ENCODE measurements around the gene PINK1.

- TF ChIP-seq POLR2AphosphoS5 (IDR thresholded peaks at IDR 0.05; ENCODE audit: low read depth, low read length) = no peak
- TF ChIP-seq POLR2A (IDR thresholded peaks at IDR 0.05; ENCODE audit: low read depth, low read length) = no peak
- no peak for TF ChIP-seq TAF1 (IDR thresholded peaks at IDR 0.05; ENCODE audit: borderline replicate concordance, low read depth, low read length)
Observed at GRCh38 chr1:20615946-20616846, 17.1 kb upstream of the PINK1 start.
